Measurements from ENCODE around the gene KTI12.
"Not testable (repeated sequence)": the region's sequence is repeated elsewhere in the genome, so short reads cannot be mapped to it uniquely, and the experiment has no call there.

Gene KTI12

GRCh38 chr1:52033190-52034049, at the start of gene KTI12:
TSS of gene KTI12 (minus strand) at chr1:52033810. CDS start at chr1:52033761, 49 bp downstream.
- peak; percentile 88 to 94 for DNase-seq

GRCh38 chr1:52080014-52080415, 46.4 kb upstream of the KTI12 start:
- no peak for DNase-seq

- DNase-seq, result not testable (repeated sequence)
These were observed 43.7 kb upstream of the KTI12 start for GRCh38 chr1:52077277-52077676.

GRCh38 chr1:52072291-52072690, 38.7 kb upstream of the KTI12 start:
- no peak for DNase-seq

- no peak for DNase-seq
These were observed 37.1 kb upstream of the KTI12 start for GRCh38 chr1:52070704-52071103.

GRCh38 chr1:52063192-52063591, 29.6 kb upstream of the KTI12 start:
- no peak for DNase-seq

GRCh38 chr1:52060822-52061221, 27.2 kb upstream of the KTI12 start:
- no peak for DNase-seq

- no peak for DNase-seq
These were observed 26.3 kb upstream of the KTI12 start for GRCh38 chr1:52059888-52060287.

- no peak for DNase-seq
These were observed 25.7 kb upstream of the KTI12 start for GRCh38 chr1:52059321-52059720.

- no peak for DNase-seq
These were observed 24.3 kb upstream of the KTI12 start for GRCh38 chr1:52057876-52058415.

GRCh38 chr1:52057255-52057654, 23.6 kb upstream of the KTI12 start:
- DNase-seq, result no peak

GRCh38 chr1:52056937-52057231, 23.3 kb upstream of the KTI12 start:
- no peak for DNase-seq

GRCh38 chr1:52056163-52056936, 22.7 kb upstream of the KTI12 start, which contains the start of gene BTF3L4:
TSS of gene BTF3L4 (plus strand) at chr1:52056295. CDS start at chr1:52059848, 3,553 bp downstream.
- peak; percentile 88 to 95 for DNase-seq

GRCh38 chr1:52055866-52056162, 22.2 kb upstream of the KTI12 start:
- no peak for DNase-seq

- peak; percentile 89 to 90 for DNase-seq
These were observed 21.7 kb upstream of the KTI12 start, which contains the start of gene TXNDC12 for GRCh38 chr1:52055066-52055865. TSS of gene TXNDC12 (minus strand) at chr1:52055191. CDS start at chr1:52055096, 95 bp downstream.

GRCh38 chr1:52054496-52055065, 21.0 kb upstream of the KTI12 start:
- DNase-seq, result no peak

- no peak for DNase-seq
These were observed 20.3 kb upstream of the KTI12 start for GRCh38 chr1:52053862-52054261.

GRCh38 chr1:52049337-52049736, 15.7 kb upstream of the KTI12 start:
- not testable (repeated sequence) for DNase-seq

- DNase-seq, result not testable (repeated sequence)
These were observed 12.1 kb upstream of the KTI12 start for GRCh38 chr1:52045666-52046195.

GRCh38 chr1:52045236-52045635, 11.6 kb upstream of the KTI12 start:
- DNase-seq, result no peak

- no peak for DNase-seq
These were observed 8.1 kb upstream of the KTI12 start for GRCh38 chr1:52041551-52042185.

- no peak for DNase-seq
These were observed 4.3 kb upstream of the KTI12 start for GRCh38 chr1:52037909-52038308.
